HCT116 (cell line): Measurements from ENCODE around the gene LANCL3. TPM values are rescaled to one million over a fixed set of nuclear protein-coding genes. Genes with fewer than 3 reads are reported as not detected.
"Not testable (repeated sequence)": the region's sequence is repeated elsewhere in the genome, so short reads cannot be mapped to it uniquely, and the experiment has no call there.

ENCODE experiments used
- ATAC-seq: fragments of 200-7000 bp; cut with Tn5 transposase; 2 replicates; pipeline ENCODE4 v1.9.1; 2020; ENCODE audit warnings: mild to moderate bottlenecking, moderate library complexity
- BruUV-seq: library from RNA; stranded (reverse); fragments of 400-500 nt; replicated peaks from 2 replicates; lab custom pipeline; 2021; lab: Mats Ljungman, UMichigan
- CTCF ChIA-PET: fragments of 300-600 bp; sonication (Branson Sonifier 250); formaldehyde crosslinking; loops from one replicate; lab custom pipeline; 2021; ENCODE audit warnings: antibody characterized with exemption; lab: Charles Lee
- POLR2A ChIA-PET: fragments of 300-600, 350-600 bp; sonication (Branson Sonifier 250); formaldehyde crosslinking; loops from one replicate; lab custom pipeline; 2021; ENCODE audit warnings: antibody characterized with exemption; lab: Charles Lee
- RAD21 ChIA-PET, 2 experiments: fragments of 300-600 bp; sonication (Branson Sonifier 250); formaldehyde crosslinking; loops; one replicate each; lab custom pipeline; 2023; ENCODE audit warnings: low total read pairs in 2 of 2; ENCODE audit not compliant: uncharacterized antibody in 2 of 2, unreplicated experiment in 2 of 2, low non-redundant PET in 1 of 2; lab: Charles Lee
- DNase-seq: peaks from one replicate; pipeline ENCODE4 v3.0.0-alpha.2; 2010; ENCODE audit warnings: low read depth, low spot score
- H2AFZ ChIP-seq: fragments of 200-600 bp; shearing (Covaris generic), sonication (generic); 2 replicates; pipeline ENCODE4 v1.6.1; 2017; ENCODE audit warnings: low read depth, mixed run types, mixed read lengths, antibody characterized with exemption, low read length; ENCODE audit not compliant: poor library complexity, severe bottlenecking
- H3K27ac ChIP-seq: 2 replicates; pipeline ENCODE4 v1.5.1; 2012; ENCODE audit warnings: low read depth, low read length
- H3K27me3 ChIP-seq: fragments of 200-600 bp; sonication (generic); 2 replicates; pipeline ENCODE4 v1.6.1; 2016; ENCODE audit warnings: mixed run types, low read length, mixed read lengths; ENCODE audit not compliant: insufficient read depth
- H3K36me3 ChIP-seq, 2 experiments: fragments of 200-500 bp in 1 of 2; fragments of 200-600 bp in 1 of 2; sonication (Bioruptor generic) in 1 of 2; sonication (generic) in 1 of 2; 2 replicates each; pipeline versions ENCODE4 v1.5.1 to v1.6.1; 2014 to 2016; ENCODE audit warnings: low read length in 2 of 2, inconsistent platforms in 1 of 2, mixed read lengths in 1 of 2, mixed run types in 1 of 2; ENCODE audit not compliant: insufficient read depth in 2 of 2, control insufficient read depth in 1 of 2
- H3K4me1 ChIP-seq, 2 experiments: fragments of 200-600 bp in 1 of 2; sonication (generic) in 1 of 2; 2 replicates each; pipeline versions ENCODE4 v1.5.1 to v1.6.1; 2012 to 2017; ENCODE audit warnings: low read length in 2 of 2, inconsistent platforms in 1 of 2, mild to moderate bottlenecking in 1 of 2, mixed read lengths in 1 of 2, mixed run types in 1 of 2, moderate library complexity in 1 of 2; ENCODE audit not compliant: insufficient read depth in 2 of 2, control insufficient read depth in 1 of 2
- H3K4me2 ChIP-seq: fragments of 200-600 bp; sonication (generic); 2 replicates; pipeline ENCODE4 v1.6.1; 2017; ENCODE audit warnings: mixed run types, low read length, mixed read lengths
- H3K4me3 ChIP-seq, 2 experiments: fragments of 200-600 bp in 1 of 2; sonication (generic) in 1 of 2; replicated peaks in 1 of 2; 2 replicates each; pipeline ENCODE4 v1.5.1; 2011 to 2016; ENCODE audit warnings: low read length in 2 of 2, control low read depth in 1 of 2, low read depth in 1 of 2, mild to moderate bottlenecking in 1 of 2, mixed read lengths in 1 of 2, mixed run types in 1 of 2
- H3K79me2 ChIP-seq: fragments of 200-600 bp; sonication (generic); 2 replicates; pipeline ENCODE4 v1.6.1; 2017; ENCODE audit warnings: mild to moderate bottlenecking, mixed run types, low read length, moderate library complexity, mixed read lengths; ENCODE audit not compliant: insufficient read depth
- H3K9ac ChIP-seq: fragments of 200-600 bp; sonication (generic); 2 replicates; pipeline ENCODE4 v1.6.1; 2016; ENCODE audit warnings: low read length, mixed read lengths
- H3K9me2 ChIP-seq: fragments of 200-600 bp; sonication (generic), shearing (Covaris generic); 2 replicates; pipeline ENCODE4 v1.6.1; 2017; ENCODE audit warnings: mixed run types, mild to moderate bottlenecking, moderate library complexity; ENCODE audit not compliant: insufficient read depth
- H3K9me3 ChIP-seq, 2 experiments: fragments of 200-500 bp in 1 of 2; fragments of 200-600 bp in 1 of 2; sonication (Bioruptor generic) in 1 of 2; sonication (generic) in 1 of 2; 2 replicates each; pipeline ENCODE4 v1.6.1; 2014 to 2017; ENCODE audit warnings: low read length in 2 of 2, mixed read lengths in 2 of 2, inconsistent platforms in 1 of 2, low read depth in 1 of 2, mild to moderate bottlenecking in 1 of 2, mixed run types in 1 of 2, moderate library complexity in 1 of 2; ENCODE audit not compliant: control insufficient read depth in 1 of 2, insufficient read depth in 1 of 2
- H4K20me1 ChIP-seq: fragments of 200-600 bp; sonication (generic), shearing (Covaris generic); 2 replicates; pipeline ENCODE4 v1.6.1; 2017; ENCODE audit warnings: mixed run types, mild to moderate bottlenecking, moderate library complexity; ENCODE audit not compliant: insufficient read depth
- EGR1 ChIP-seq: IDR thresholded peaks from 2 replicates; pipeline ENCODE4 v1.6.1; 2012; ENCODE audit warnings: low read depth
- ELF1 ChIP-seq: IDR thresholded peaks from 2 replicates; pipeline ENCODE4 v1.6.1; 2012; ENCODE audit warnings: low read depth, borderline replicate concordance
- EZH2phosphoT487 ChIP-seq: fragments of 200-600 bp; IDR thresholded peaks from 2 replicates; pipeline ENCODE4 v1.6.1; 2018; ENCODE audit warnings: antibody characterized with exemption, borderline replicate concordance
- POLR2A ChIP-seq: IDR thresholded peaks from 2 replicates; pipeline ENCODE4 v1.7.0; 2011; ENCODE audit warnings: borderline replicate concordance; ENCODE audit not compliant: insufficient read depth, insufficient read length; ENCODE audit errors: extremely low read depth
- SIN3A ChIP-seq: IDR thresholded peaks from 2 replicates; pipeline ENCODE4 v1.6.1; 2012; ENCODE audit warnings: low read depth
- ZFX ChIP-seq: fragments of 450-650 bp; IDR thresholded peaks from 2 replicates; pipeline ENCODE4 v1.6.1; 2017
- intact Hi-C: fragments of 100-400 bp; cut with micrococcal nuclease; formaldehyde crosslinking; loops from 2 replicates; pipeline ENCODE4 v1.10.0; 2022
- total RNA-seq: library from RNA; stranded (reverse); gene quantifications from one replicate; pipeline ENCODE4 v1.2.1, GENCODE V29; 2021; ENCODE audit not compliant: unreplicated experiment
- TF ChIP-seq, protein P1 (sequence below): IDR thresholded peaks from 2 replicates; pipeline ENCODE4 v1.6.1; 2012
- TF ChIP-seq, protein P2 (sequence below): IDR thresholded peaks from 2 replicates; pipeline ENCODE4 v1.6.1; 2012
- TF ChIP-seq, protein P3 (sequence below): IDR thresholded peaks from 2 replicates; pipeline ENCODE4 v1.6.1; 2012; ENCODE audit warnings: low read depth

The LANCL3 gene
- total RNA-seq, 1 experiment from 2014 or later, result 2.4 TPM

GRCh38 chrX:37543324-37543723 is 28.1 kb upstream of the LANCL3 start (continued):
- TF ChIP-seq ELF1 (no peak), ZFX (no peak), EGR1 (no peak), EZH2phosphoT487 (no peak), SIN3A (no peak), POLR2A (no peak)
- TF ChIP-seq, protein P1, sequence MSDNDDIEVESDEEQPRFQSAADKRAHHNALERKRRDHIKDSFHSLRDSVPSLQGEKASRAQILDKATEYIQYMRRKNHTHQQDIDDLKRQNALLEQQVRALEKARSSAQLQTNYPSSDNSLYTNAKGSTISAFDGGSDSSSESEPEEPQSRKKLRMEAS, result no peak
- TF ChIP-seq, protein P2, sequence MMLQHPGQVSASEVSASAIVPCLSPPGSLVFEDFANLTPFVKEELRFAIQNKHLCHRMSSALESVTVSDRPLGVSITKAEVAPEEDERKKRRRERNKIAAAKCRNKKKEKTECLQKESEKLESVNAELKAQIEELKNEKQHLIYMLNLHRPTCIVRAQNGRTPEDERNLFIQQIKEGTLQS, result no peak
- TF ChIP-seq, protein P3, sequence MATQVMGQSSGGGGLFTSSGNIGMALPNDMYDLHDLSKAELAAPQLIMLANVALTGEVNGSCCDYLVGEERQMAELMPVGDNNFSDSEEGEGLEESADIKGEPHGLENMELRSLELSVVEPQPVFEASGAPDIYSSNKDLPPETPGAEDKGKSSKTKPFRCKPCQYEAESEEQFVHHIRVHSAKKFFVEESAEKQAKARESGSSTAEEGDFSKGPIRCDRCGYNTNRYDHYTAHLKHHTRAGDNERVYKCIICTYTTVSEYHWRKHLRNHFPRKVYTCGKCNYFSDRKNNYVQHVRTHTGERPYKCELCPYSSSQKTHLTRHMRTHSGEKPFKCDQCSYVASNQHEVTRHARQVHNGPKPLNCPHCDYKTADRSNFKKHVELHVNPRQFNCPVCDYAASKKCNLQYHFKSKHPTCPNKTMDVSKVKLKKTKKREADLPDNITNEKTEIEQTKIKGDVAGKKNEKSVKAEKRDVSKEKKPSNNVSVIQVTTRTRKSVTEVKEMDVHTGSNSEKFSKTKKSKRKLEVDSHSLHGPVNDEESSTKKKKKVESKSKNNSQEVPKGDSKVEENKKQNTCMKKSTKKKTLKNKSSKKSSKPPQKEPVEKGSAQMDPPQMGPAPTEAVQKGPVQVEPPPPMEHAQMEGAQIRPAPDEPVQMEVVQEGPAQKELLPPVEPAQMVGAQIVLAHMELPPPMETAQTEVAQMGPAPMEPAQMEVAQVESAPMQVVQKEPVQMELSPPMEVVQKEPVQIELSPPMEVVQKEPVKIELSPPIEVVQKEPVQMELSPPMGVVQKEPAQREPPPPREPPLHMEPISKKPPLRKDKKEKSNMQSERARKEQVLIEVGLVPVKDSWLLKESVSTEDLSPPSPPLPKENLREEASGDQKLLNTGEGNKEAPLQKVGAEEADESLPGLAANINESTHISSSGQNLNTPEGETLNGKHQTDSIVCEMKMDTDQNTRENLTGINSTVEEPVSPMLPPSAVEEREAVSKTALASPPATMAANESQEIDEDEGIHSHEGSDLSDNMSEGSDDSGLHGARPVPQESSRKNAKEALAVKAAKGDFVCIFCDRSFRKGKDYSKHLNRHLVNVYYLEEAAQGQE, result no peak

- H3K9me2 ChIP-seq, POLR2A ChIA-PET, ATAC-seq, RAD21 ChIA-PET, H3K9me3 ChIP-seq, H3K4me2 ChIP-seq, CTCF ChIA-PET, H2AFZ ChIP-seq, H4K20me1 ChIP-seq, H3K27me3 ChIP-seq, H3K9ac ChIP-seq, H3K4me3 ChIP-seq, H3K27ac ChIP-seq, BruUV-seq, DNase-seq, intact Hi-C loops, H3K4me1 ChIP-seq, H3K79me2 ChIP-seq, H3K36me3 ChIP-seq: not testable (repeated sequence)
These were observed 26.9 kb upstream of the LANCL3 start for GRCh38 chrX:37544531-37544930.
